ENCODE data around the gene CBFA2T3.

DNA sequence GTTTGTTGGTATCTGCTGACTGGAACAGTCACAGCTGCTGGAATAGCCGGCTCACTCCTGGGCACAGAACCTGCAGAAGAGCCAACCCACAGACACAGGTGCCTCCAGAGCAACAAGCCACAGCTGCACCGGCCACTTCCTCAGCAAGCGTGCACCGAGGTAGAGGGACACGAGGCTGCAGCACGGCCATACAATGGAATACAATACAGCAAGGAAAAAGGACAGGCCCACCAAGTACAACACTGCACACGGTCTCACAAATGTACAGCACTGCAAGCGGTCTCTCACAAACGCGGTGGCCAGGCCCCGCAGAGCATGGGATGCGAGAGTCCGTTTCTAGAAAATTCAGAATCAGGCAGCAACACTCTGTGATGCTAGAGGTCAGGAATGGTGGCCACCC, 63.1 kb downstream of the CBFA2T3 start:
- TF ChIP-seq, protein P1, sequence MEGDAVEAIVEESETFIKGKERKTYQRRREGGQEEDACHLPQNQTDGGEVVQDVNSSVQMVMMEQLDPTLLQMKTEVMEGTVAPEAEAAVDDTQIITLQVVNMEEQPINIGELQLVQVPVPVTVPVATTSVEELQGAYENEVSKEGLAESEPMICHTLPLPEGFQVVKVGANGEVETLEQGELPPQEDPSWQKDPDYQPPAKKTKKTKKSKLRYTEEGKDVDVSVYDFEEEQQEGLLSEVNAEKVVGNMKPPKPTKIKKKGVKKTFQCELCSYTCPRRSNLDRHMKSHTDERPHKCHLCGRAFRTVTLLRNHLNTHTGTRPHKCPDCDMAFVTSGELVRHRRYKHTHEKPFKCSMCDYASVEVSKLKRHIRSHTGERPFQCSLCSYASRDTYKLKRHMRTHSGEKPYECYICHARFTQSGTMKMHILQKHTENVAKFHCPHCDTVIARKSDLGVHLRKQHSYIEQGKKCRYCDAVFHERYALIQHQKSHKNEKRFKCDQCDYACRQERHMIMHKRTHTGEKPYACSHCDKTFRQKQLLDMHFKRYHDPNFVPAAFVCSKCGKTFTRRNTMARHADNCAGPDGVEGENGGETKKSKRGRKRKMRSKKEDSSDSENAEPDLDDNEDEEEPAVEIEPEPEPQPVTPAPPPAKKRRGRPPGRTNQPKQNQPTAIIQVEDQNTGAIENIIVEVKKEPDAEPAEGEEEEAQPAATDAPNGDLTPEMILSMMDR (IDR thresholded peaks at IDR 0.05; ENCODE audit: control extremely low read depth in 1 of 3, insufficient read depth in 1 of 3, low read depth in 1 of 3, low read length in 3 of 3): no peak
- TF ChIP-seq TEAD4 (IDR thresholded peaks at IDR 0.05; ENCODE audit: low read depth, low read length): no peak
- TF ChIP-seq RBBP5 (IDR thresholded peaks at IDR 0.05; ENCODE audit: borderline replicate concordance, low read depth, low read length): no peak
- TF ChIP-seq GABPA (IDR thresholded peaks at IDR 0.05; ENCODE audit: borderline replicate concordance, insufficient read depth, low read length): no peak
- no peak for TF ChIP-seq SRF (IDR thresholded peaks at IDR 0.05; ENCODE audit: low read depth, low read length)
- TF ChIP-seq, protein P2, sequence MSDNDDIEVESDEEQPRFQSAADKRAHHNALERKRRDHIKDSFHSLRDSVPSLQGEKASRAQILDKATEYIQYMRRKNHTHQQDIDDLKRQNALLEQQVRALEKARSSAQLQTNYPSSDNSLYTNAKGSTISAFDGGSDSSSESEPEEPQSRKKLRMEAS (IDR thresholded peaks at IDR 0.05): no peak
- TF ChIP-seq RFX5 (IDR thresholded peaks at IDR 0.05; ENCODE audit: borderline replicate concordance, low read depth, low read length): no peak
- TF ChIP-seq SUZ12 (IDR thresholded peaks at IDR 0.05; ENCODE audit: low read length): no peak
- no peak for TF ChIP-seq ZNF274 (IDR thresholded peaks at IDR 0.05; ENCODE audit: borderline replicate concordance, extremely low read depth, low read length)
- no peak for TF ChIP-seq MAFK (IDR thresholded peaks at IDR 0.05; ENCODE audit: low read depth, low read length)
